ENCODE measurements around the gene TCEA2. TPM values are rescaled to one million over a fixed set of nuclear protein-coding genes. Genes with fewer than 3 reads are reported as not detected.

Gene TCEA2
- total and polyA plus RNA-seq, 9 of the 15 experiments (the other 6 are each of a cell fraction or from before 2014, with no cell fraction given): 1.4 to 28.7 (median 5.4) TPM

GRCh38 chr20:64083378-64083803 lies 20.4 kb downstream of the TCEA2 start (continued):
- no peak for TF ChIP-seq COPS2 (conservative IDR thresholded peaks at IDR 0.05)
- TF ChIP-seq ZNF316 (IDR thresholded peaks at IDR 0.05): no peak
- TF ChIP-seq CHAMP1 (IDR thresholded peaks at IDR 0.05): no peak
- no peak for TF ChIP-seq ZNF408 (CRISPR knock-in tag; IDR thresholded peaks at IDR 0.05; ENCODE audit: low read depth)
- TF ChIP-seq ZNF324 (CRISPR knock-in tag; IDR thresholded peaks at IDR 0.05): no peak
- TF ChIP-seq CBFA2T2 (conservative IDR thresholded peaks at IDR 0.05): no peak
- TF ChIP-seq FUS (optimal IDR thresholded peaks at IDR 0.05; ENCODE audit: low read depth, low read length): no peak
- no peak for TF ChIP-seq PCBP2 (IDR thresholded peaks at IDR 0.05; ENCODE audit: low read depth, low read length, poor library complexity, severe bottlenecking)
- TF ChIP-seq ZNF583 (CRISPR knock-in tag; IDR thresholded peaks at IDR 0.05): no peak
- no peak for TF ChIP-seq PCBP1 (IDR thresholded peaks at IDR 0.05; ENCODE audit: low read depth, low read length, poor library complexity, severe bottlenecking)
- no peak for TF ChIP-seq LARP7 (IDR thresholded peaks at IDR 0.05)
- 0 out of 2 replicates have a peak, but pooled peaks have one; percentile 23 for TF ChIP-seq MTA3 (IDR thresholded peaks at IDR 0.05; ENCODE audit: borderline replicate concordance)
- TF ChIP-seq KAT2B (IDR thresholded peaks at IDR 0.05; ENCODE audit: low read depth, low read length): no peak
- no peak for TF ChIP-seq SRSF3 (IDR thresholded peaks at IDR 0.05; ENCODE audit: insufficient read depth, low read length)
- no peak for TF ChIP-seq ZNF518B (CRISPR knock-in tag; IDR thresholded peaks at IDR 0.05)
- TF ChIP-seq ETV6 (IDR thresholded peaks at IDR 0.05; ENCODE audit: borderline replicate concordance in 1 of 2, low read depth in 2 of 2, low read length in 1 of 2): no peak
- no peak for TF ChIP-seq ETV6 (CRISPR knock-in tag; IDR thresholded peaks at IDR 0.05; ENCODE audit: borderline replicate concordance)
- no peak for TF ChIP-seq ZBTB49 (CRISPR knock-in tag; IDR thresholded peaks at IDR 0.05; ENCODE audit: borderline replicate concordance)
- peak; percentile 40 for TF ChIP-seq HMGN3 (IDR thresholded peaks at IDR 0.05; ENCODE audit: borderline replicate concordance, extremely low read depth, insufficient read length, low read depth, low read length)
- no peak for TF ChIP-seq CBX3 (IDR thresholded peaks at IDR 0.05; ENCODE audit: borderline replicate concordance in 1 of 2, low read length in 2 of 2)
- TF ChIP-seq NFIC (IDR thresholded peaks at IDR 0.05): peak; percentile 43
